Esophagus muscularis mucosa (tissue), 4 donors: ENCODE measurements around the gene ANKS3. TPM values are rescaled to one million over a fixed set of nuclear protein-coding genes. Genes with fewer than 3 reads are reported as not detected.

Source experiments
- DNase-seq: peaks from one replicate; pipeline ENCODE4 v3.0.0-alpha.2; 2017; ENCODE audit errors: extremely low spot score
- H3K27ac ChIP-seq, 4 donors: fragments of 200-600 bp; sonication (generic); replicated peaks in 1 of 4; 1 replicate in 3 of 4; 2 replicates in 1 of 4; pipeline ENCODE4 v1.5.1; 2016 to 2019; ENCODE audit warnings: mild to moderate bottlenecking in 1 of 4
- H3K27me3 ChIP-seq, 4 donors: fragments of 200-600 bp; sonication (generic); one replicate each; pipeline versions ENCODE4 v1.5.1 to v1.6.0; 2016 to 2019
- H3K36me3 ChIP-seq, 4 donors: fragments of 200-600 bp; sonication (generic); one replicate each; pipeline ENCODE4 v1.5.1; 2016 to 2019
- H3K4me1 ChIP-seq, 4 donors: fragments of 200-600 bp; sonication (generic); one replicate each; pipeline ENCODE4 v1.5.1; 2016 to 2019
- H3K4me3 ChIP-seq, 4 donors: fragments of 200-600 bp; sonication (generic); 1 replicate in 2 of 4; 2 replicates in 2 of 4; pipeline ENCODE4 v1.5.1; 2016 to 2019; ENCODE audit warnings: mild to moderate bottlenecking in 4 of 4, moderate library complexity in 1 of 4
- H3K9me3 ChIP-seq, 4 donors: fragments of 200-600 bp; sonication (generic); 1 replicate in 3 of 4; 2 replicates in 1 of 4; pipeline ENCODE4 v1.5.1; 2016 to 2019
- EP300 ChIP-seq: sonication (generic); formaldehyde crosslinking; IDR thresholded peaks from one replicate; pipeline ENCODE4 v1.6.1; 2017; ENCODE audit warnings: antibody characterized with exemption
- POLR2A ChIP-seq: fragments of 450-650 bp; IDR thresholded peaks from one replicate; pipeline ENCODE4 v1.6.1; 2017; ENCODE audit warnings: antibody characterized with exemption, moderate library complexity, mild to moderate bottlenecking, low read depth
- POLR2AphosphoS5 ChIP-seq, 2 donors: sonication (generic); formaldehyde crosslinking; IDR thresholded peaks; one replicate each; pipeline ENCODE4 v1.6.1; 2017; ENCODE audit warnings: antibody characterized with exemption in 2 of 2
- WGBS: methylation state at CpG from one replicate; pipeline ENCODE4 v1.1.5; 2018; 5-methylcytosine and 5-hydroxymethylcytosine counted together
- intact Hi-C: fragments of 100-400 bp; cut with DNase I; formaldehyde crosslinking; loops from one replicate; pipeline ENCODE4 v1.15.1; 2023
- total RNA-seq, 4 donors: library from RNA; depleted of rRNA; stranded (reverse); fragments of >200 nt; gene quantifications; one replicate each; pipeline versions ENCODE4 v1.1.0 to v1.2.1, GENCODE V29; 2016
- TF ChIP-seq, protein P1 (sequence below), 3 experiments: fragments of 200-600 bp in 2 of 3; fragments of 450-650 bp in 1 of 3; sonication (generic) in 2 of 3; IDR thresholded peaks; one replicate each; pipeline ENCODE4 v1.5.1; 2017 to 2019; ENCODE audit warnings: antibody characterized with exemption in 3 of 3, mild to moderate bottlenecking in 2 of 3, moderate library complexity in 1 of 3

The ANKS3 gene
- total RNA-seq, 4 donors from 2014 or later = 17.0 to 29.0 (median 24.7) TPM

DNA sequence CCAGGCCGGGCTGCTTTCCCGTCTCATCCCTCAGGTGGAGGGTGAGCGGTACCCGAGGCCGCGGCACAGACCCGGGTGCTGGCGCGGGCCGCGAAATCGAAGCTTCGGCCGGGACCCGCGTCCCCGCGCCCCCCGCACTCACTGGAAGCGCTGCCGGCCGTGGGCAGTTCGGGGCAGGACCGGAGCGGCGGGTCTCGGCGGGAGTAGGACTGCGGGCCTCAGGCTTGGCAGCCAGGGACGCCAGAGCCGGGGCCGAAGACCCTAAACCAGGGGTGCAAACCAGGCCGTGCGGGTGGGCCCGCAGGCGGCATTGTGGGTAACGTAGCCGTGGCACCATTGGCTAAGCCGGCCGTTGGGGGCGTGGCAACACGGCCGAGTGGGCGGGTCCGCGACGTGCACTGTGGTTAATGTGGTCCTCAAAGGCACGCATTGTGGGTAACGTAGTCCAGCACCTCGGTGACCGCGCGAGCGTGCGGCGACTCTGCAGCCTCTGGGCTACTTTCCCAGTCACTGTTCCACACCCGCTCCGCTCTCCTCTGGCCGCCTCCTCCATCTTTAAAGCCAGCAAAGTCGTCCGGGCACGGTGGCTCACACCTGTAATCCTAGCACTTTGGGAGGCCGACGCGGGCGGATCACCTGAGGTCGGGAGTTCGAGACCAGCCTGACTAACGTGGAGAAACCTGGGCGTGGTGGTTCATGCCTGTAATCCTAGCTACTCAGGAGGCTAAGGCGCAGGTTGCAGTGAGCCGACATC, 33.0 kb upstream of the ANKS3 start, which contains the start of gene ZNF500:
TSS of gene ZNF500 (minus strand) at position 288 of the 754 bp plus-strand sequence. CDS start 1,184 bp downstream, outside the sequence.
- H3K36me3 ChIP-seq = peaks cover 10 to 35% (median 34%) of the 10 kb centered on the region in 4 donors
- no peak for TF ChIP-seq EP300
- peak; percentile 87 to 93 for TF ChIP-seq POLR2AphosphoS5 (IDR thresholded peaks at IDR 0.05)
- 6% methylated on average over 34 of the region's 72 CpGs for WGBS
- intact Hi-C loops = loop anchor here (5.0 kb wide), 3 partner anchors 35 to 80 kb away; partner anchors contain the start of genes GLYR1, ROGDI and UBN1
- H3K9me3 ChIP-seq = no peaks in the 10 kb centered on the region
- peak within 1 kb of the TSS; percentile 86 to 91 (median 90) for H3K27ac ChIP-seq
- no peaks in the 10 kb centered on the region for H3K27me3 ChIP-seq
- peak; percentile 100 for DNase-seq
- H3K4me3 ChIP-seq = peak within 1 kb of the TSS; percentile 89 to 95 (median 94)
- H3K4me1 ChIP-seq = peaks cover 35 to 54% (median 43%) of the 10 kb centered on the region in 4 donors

DNA sequence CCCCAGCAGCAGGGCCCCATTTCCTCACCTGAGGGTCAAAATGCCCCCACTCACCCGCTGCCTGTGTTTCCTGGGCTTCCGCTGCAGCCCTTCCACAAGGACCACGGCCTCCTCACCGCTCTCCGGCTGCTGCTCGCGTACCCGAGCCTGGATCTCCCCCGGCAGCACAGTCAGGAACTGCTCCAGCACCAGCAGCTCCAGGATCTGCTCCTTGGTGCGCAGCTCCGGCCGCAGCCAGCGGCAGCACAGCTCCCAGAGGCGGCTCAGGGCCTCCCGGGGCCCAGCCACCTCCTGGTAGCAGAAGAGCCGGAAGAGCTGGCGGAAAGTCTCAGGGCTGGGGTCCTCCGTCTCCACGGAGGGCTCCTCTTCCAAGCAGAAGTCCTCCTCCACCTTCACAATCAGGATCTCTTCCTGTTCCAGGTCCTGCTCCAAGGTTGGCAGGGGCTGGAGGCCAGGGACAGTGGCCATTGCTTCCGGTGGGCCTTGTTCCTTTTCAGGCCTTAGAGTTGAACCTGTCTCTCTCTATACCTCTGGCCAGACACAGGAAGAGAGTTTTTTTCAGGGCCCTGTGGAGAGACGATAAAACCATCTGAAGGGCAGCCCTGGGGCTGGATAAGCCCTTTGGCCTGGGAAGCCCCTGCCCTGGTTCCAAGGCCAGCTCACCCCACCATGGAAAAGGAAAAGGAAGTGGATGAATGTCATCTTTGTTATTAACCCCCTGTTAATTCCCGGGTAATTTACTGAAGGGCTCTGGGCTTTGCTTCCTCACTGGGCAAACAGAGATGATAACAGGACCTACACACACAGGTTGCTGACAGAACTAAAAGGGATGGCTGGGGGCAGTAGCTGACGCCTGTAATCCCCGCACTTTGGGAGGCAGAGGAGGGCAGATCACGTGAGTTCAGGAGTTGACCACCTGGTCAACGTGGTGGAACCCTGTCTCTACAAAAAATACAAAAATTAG, 31.7 kb upstream of the ANKS3 start:
- TF ChIP-seq EP300 (no peak), POLR2AphosphoS5 (IDR thresholded peaks at IDR 0.05) (no peak), POLR2A (no peak)
- TF ChIP-seq, protein P1, sequence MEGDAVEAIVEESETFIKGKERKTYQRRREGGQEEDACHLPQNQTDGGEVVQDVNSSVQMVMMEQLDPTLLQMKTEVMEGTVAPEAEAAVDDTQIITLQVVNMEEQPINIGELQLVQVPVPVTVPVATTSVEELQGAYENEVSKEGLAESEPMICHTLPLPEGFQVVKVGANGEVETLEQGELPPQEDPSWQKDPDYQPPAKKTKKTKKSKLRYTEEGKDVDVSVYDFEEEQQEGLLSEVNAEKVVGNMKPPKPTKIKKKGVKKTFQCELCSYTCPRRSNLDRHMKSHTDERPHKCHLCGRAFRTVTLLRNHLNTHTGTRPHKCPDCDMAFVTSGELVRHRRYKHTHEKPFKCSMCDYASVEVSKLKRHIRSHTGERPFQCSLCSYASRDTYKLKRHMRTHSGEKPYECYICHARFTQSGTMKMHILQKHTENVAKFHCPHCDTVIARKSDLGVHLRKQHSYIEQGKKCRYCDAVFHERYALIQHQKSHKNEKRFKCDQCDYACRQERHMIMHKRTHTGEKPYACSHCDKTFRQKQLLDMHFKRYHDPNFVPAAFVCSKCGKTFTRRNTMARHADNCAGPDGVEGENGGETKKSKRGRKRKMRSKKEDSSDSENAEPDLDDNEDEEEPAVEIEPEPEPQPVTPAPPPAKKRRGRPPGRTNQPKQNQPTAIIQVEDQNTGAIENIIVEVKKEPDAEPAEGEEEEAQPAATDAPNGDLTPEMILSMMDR (IDR thresholded peaks at IDR 0.05) = no peak
- Histone ChIP-seq H3K36me3 (peaks cover 20 to 47% (median 47%) of the 10 kb centered on the region in 4 donors), H3K4me3 (peak overlapping the region; percentile 89 to 95 (median 94)), H3K9me3 (no peaks in the 10 kb centered on the region), H3K4me1 (peaks cover 35 to 59% (median 43%) of the 10 kb centered on the region in 4 donors), H3K27me3 (no peaks in the 10 kb centered on the region), H3K27ac (peak overlapping the region; percentile 86 to 91 (median 90))
- 72% methylated on average over 23 of the region's 26 CpGs for WGBS
- intact Hi-C loops = loop anchor here (5.0 kb wide), 3 partner anchors 37 to 82 kb away; partner anchors contain the start of genes GLYR1, ROGDI and UBN1
- DNase-seq = no peak

DNA sequence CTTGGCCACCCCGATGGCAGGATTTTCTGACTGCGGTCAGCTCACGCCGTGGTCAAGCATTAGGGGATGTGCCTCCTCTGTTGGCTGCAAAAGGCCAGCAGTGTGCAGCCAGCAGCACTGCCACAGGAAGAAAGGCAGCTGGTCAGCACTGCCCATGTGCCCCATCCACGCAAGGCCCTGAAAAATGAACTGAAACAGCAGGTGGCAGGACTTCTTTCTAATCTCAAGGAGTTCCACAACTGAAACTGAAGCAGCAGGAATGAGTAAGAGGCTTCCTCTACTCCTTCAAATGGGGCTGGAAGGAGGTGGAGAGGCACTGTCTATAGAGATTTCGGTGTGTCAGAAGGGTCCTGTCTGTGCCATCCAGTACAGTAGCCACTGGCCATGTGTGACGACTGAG, 29.7 kb upstream of the ANKS3 start:
- DNase-seq = no peak
- H3K4me1 ChIP-seq = peaks cover 30 to 54% (median 38%) of the 10 kb centered on the region in 4 donors
- peaks cover 37 to 67% (median 67%) of the 10 kb centered on the region in 4 donors for H3K36me3 ChIP-seq

DNA sequence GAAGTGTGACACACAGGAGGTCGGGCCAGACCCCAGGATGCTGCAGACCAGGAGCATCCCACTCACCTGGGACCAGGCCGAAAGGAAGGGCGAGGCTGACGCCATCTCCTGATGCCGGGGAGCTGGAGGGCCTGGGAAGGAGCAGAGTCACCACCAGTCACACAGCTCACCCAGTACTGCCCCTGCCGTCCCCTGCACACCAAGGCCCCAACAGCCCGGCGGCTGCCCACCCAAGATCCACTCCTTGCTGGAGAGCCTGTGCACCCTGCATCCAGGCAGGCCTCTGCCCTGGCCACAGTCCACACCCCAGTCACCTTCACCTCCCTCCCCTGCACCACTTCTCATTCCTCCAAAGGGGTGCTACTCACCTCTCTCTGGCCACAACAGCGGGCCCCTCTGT, 28.1 kb upstream of the ANKS3 start:
- no peak overlapping the region for H3K27ac ChIP-seq
- H3K9me3 ChIP-seq = no peaks in the 10 kb centered on the region
- peaks cover 17 to 41% (median 26%) of the 10 kb centered on the region in 4 donors for H3K4me1 ChIP-seq
- H3K36me3 ChIP-seq = peaks cover 47 to 83% (median 83%) of the 10 kb centered on the region in 4 donors
- H3K27me3 ChIP-seq = no peaks in the 10 kb centered on the region
- intact Hi-C loops = no loop called here
- DNase-seq = no peak
- 100% methylated on average over 9 of the region's 9 CpGs for WGBS
- TF ChIP-seq POLR2A (no peak), EP300 (no peak), POLR2AphosphoS5 (IDR thresholded peaks at IDR 0.05) (no peak)
- TF ChIP-seq, protein P1 (IDR thresholded peaks at IDR 0.05) = no peak
- H3K4me3 ChIP-seq = no peak overlapping the region

More for the DNA sequence above, 29.7 kb upstream of the ANKS3 start:
- TF ChIP-seq EP300 (no peak), POLR2AphosphoS5 (IDR thresholded peaks at IDR 0.05) (no peak), POLR2A (no peak)
- TF ChIP-seq, protein P1 (IDR thresholded peaks at IDR 0.05) = no peak
- WGBS = 77% methylated on average over 3 of the region's 7 CpGs
- Histone ChIP-seq H3K9me3 (no peaks in the 10 kb centered on the region), H3K4me3 (no peak overlapping the region), H3K27ac (no peak overlapping the region), H3K27me3 (no peaks in the 10 kb centered on the region)
- intact Hi-C loops = no loop called here
